Hypothalamus (tissue), 51 donors: ENCODE data around the gene ADCYAP1R1.

Experiments used
- DNase-seq, 51 donors: peaks; one replicate each; lab custom pipeline; 2025; lab: John Stamatoyannopoulos, UW

ADCYAP1R1 gene

GRCh38 chr7:31102973-31103850, 51.1 kb downstream of the ADCYAP1R1 start:
- no peak for DNase-seq

DNA sequence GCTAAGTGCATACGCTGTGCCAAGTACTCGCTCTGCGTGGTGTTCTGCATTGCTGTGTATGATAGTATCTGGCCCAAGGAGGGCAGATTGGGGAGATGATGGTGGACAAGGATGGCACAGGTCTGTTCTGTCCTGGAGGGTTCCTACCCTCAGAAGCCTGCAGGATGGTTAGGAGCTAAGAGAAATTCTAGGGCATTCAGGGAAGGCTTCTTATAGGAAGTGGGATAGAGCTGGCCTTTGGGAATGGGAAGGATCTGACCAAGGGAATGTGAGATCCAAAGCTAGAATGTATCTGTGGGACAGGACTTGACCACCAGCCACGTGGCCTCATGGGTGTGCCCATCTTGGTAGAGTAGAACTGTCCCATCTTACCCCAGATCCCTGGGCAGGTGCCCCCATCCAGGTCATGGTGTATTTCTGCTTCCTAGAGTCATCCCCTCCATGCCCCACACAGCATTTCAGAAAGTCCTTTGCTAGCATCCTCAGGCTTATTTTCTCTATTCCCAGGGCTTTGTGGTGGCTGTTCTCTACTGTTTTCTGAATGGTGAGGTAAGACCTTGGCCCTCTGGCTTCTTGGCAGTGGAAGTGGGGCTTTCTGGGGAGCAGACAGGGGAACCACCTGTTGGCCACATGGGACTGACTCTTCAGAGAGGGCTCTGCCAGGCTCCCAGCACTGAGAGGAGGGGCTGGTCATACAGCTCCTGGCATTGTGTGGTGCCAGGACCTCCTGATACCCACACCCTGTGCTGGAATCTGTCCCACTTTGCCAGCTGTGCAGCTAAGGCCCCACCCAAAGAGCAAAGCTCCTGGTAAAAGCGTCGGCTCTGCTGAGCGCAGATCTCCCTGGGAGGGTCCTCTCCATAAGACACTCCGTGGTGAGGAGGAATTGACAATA, 52.5 kb downstream of the ADCYAP1R1 start:
- no peak for DNase-seq

GRCh38 chr7:31105256-31105950, 53.3 kb downstream of the ADCYAP1R1 start:
- DNase-seq: no peak

- no peak for DNase-seq
Observed at GRCh38 chr7:31106303-31107105, 54.4 kb downstream of the ADCYAP1R1 start.

GRCh38 chr7:31107106-31108090, 55.3 kb downstream of the ADCYAP1R1 start:
- no peak for DNase-seq

GRCh38 chr7:31108097-31108657, 56.1 kb downstream of the ADCYAP1R1 start:
- DNase-seq: no peak

GRCh38 chr7:31109751-31110150, 57.6 kb downstream of the ADCYAP1R1 start:
- DNase-seq: no peak

DNA sequence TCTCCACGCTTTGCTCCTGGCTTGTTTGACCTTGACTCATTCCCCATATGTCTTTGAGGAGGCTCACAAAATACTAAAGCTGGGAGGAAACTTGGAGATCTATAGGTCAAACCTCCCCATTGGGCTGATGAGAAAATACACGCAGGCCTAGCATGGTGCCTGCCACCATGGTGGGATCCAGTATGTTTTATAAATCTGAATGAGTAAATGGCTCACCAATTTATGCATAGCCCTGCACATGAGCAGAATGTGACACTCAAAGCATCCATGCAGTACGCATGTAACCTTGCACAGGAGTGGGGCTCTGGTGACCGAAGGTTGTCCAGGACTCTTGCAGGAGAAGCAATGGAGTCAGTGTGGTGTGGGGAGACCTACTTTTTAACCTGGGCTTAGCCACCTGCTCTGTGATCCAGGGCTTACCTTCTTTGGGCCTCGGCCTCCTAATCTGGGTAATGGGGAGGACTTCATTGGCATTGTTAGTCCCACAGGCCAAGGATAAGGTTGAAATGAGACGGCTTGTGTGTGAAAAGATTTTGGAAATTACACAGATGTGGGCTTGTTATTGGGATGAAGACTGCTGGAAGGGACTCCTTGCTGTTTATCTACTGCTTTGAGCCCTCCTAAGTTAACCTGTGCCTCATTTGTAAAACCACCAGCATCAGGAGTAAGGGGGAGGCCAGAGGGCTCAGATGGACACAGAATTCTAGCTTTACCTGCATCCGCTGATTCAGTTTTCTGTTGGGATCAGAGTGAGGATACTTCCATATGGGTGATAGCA, 58.4 kb downstream of the ADCYAP1R1 start:
- no peak for DNase-seq

DNA sequence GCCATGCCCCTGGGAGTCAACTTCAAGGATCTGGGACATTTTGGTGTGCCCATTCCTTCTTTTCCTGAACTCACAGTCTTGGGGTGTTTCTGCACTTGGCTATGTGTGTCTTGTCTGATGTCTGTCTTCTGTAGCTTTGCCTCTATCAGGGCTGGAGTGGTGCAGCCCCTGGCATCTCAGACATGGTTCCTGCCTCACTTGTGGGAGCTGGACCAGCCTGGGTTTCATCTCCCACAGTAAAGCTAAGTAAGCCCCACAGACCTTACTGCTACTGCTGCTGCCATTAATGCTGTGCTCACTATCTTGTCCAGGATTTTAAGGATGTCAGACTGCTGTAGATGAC, 59.0 kb downstream of the ADCYAP1R1 start:
- DNase-seq: no peak

DNA sequence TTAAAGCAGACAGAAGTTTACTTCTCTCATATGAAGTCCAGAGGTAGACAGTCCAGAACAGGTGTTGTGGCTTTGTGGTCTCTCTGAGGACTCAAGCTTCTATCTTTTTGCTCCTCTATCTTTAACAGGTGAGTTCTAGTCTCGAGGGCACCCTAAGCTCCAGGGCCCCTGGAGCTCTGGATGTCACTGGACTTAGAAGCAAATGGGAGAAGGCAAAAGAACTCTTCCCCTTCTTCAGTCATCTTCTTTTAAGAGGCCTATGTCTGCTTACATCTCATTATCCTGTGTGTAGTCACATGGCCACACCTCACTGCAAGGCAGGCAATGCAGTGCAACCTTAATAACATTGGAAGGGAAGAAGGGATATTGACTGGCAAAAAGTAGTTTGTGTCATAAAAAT, 61.6 kb downstream of the ADCYAP1R1 start:
- DNase-seq: no peak

DNA sequence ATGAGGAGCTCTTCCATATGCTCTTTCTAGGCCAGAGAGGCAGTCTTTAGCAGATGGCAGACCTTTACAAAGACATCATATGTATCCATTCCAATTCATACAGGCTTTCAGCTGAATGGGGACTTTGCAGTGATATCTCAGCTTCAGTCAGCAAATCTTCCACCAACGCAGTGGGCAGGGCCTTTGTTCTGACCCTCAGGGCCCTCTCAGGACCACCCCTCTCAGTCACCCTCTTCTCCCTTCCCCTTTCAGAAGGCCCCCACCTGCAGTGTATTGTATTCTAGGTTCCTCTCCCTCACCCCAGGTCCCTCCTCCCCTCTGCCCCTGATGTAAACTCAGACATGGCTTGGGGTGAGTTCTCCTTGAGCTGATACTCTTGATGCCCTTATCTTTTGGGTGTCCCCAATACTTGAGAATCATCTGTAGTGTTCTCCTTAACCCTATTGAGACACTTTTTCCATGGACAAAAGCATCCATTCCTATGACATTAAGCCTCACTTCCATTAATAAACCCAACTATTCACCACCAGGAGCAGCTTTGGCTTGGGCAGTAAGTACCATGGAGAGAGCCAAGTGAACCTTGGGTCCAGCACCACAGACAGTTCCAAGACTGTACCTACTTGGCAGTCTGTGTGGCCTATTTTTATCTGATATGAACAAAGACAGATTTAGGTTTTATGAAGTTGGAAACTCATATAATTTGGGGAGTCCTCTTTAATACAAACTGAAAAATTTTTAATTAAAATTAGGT, 62.7 kb downstream of the ADCYAP1R1 start:
- no peak for DNase-seq

DNA sequence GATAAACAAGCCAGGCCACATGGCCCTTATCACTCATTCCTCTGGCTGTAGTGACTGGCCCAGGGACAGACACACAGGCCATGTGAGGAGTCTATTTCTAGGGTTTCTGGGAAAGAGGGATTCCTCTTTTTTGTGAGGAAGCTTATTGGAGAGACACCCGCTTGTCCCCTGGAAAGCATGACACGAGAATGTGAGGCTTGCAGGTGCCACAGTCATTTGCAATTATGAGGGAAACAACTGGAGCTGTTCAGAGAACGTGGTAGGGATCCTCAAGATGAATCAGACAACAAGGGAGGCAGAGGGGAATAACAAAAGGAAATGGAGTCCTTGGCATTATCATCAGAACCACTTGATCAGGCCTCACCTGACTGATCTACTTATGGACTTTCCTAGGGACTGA, 64.5 kb downstream of the ADCYAP1R1 start:
- DNase-seq: no peak

DNA sequence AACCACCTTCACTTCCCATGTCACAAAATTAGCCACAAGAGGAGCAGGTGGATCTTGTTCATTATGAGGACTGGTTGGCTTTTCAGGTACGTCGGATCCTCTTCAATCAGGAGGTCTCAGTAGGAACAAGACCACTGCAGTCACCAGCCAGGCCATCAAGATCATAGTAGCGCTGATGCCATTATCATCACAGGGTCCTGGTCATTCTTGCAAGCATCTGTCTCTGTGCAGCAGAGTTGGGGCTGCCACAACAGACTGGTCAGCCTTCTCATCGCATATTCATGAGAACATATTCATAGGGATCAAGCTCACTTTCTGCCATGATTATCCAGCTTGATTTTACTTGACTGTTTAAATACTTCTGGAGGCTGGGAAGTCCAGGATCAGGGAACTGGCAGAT, 67.1 kb downstream of the ADCYAP1R1 start:
- no peak for DNase-seq

DNA sequence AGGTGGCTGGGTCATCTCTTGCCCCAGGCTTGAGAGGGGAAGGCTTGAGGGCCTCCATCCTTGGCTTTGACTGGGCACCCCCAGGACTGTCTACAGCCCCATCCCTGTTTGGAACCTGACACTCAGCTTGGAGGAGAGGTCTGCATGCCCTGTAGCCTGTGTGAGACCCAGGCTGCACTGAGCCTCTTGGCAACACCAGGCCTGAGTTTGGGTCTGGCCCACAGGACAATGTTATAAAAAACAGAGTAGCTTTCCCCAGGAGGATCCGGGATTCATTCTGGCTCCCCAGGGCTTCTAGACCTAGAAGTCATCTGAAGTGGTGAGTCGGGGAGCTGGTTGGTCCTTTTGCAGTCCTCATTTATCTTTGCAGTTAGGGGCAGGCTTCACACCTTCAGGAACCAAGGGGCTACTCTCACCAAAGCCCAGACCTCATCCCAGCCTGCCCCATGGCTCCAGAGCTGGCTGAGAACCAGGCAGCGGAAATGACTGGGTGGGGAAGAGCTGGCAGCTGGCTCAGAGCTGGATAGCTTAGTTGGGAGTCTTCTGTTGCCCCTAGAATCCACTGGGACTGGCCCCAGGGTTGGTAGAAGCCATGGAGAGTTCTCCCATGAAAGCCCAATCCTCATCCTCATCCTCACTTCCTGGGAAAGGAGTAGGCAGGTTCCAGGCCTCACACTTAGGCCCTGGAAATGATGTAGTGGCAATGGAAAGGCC, 68.8 kb downstream of the ADCYAP1R1 start:
- no peak for DNase-seq

GRCh38 chr7:31121601-31122000, 69.5 kb downstream of the ADCYAP1R1 start:
- no peak for DNase-seq

DNA sequence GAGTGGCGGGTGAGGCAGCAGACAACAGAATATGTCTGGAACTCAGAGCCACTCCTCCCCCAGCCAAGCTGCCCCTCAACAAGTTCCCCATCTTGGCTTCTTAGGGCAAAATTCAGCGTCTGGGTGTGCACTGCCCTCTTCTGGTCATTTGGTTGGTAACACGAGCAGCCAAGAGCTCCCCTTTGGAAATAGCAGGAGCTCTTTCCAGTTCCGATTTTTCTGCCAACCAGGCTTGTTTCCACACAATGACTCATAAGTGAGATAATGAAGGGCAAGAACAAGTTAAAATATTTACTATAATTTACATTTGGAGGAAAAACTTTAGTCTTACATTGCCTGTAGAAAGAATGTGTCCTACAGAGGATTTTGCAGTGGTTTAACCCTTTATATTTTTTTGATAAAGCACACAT, 70.5 kb downstream of the ADCYAP1R1 start:
- peak in 38 of 51 donors; percentile 5 to 65 (median 42) for DNase-seq

DNA sequence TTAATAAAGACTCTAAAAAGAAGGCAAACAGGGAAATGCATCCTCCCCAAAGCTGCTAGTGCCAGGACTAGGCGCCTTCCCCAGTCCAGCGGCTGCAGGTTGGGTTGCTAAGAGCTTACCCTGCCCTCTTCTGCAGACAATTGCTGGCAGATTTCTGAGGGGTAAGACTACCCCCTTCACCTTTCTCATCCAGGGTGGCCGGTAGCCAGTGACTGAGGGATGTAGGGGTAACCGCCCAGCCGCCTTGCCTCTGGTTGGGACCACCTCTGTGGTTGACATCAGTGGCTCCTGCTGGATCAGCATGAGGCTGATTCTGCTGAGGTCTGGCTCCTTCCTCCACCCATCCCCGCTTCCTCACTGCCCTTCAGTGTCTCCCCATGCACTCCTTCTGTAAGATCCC, 71.2 kb downstream of the ADCYAP1R1 start:
- no peak for DNase-seq
